Astrocyte (in vitro differentiated cells and primary cell): ENCODE data around the gene PCDH10.

ENCODE experiments used
- CTCF ChIP-seq: IDR thresholded peaks from 2 replicates; pipeline ENCODE4 v1.5.1; 2011; ENCODE audit warnings: low read depth, mild to moderate bottlenecking, inconsistent platforms, low read length, moderate library complexity; ENCODE audit not compliant: insufficient read depth
- EZH2 ChIP-seq: IDR thresholded peaks from 2 replicates; pipeline ENCODE4 v1.6.1; 2012; ENCODE audit warnings: mild to moderate bottlenecking, low read length, inconsistent platforms; ENCODE audit not compliant: insufficient read depth

DNA sequence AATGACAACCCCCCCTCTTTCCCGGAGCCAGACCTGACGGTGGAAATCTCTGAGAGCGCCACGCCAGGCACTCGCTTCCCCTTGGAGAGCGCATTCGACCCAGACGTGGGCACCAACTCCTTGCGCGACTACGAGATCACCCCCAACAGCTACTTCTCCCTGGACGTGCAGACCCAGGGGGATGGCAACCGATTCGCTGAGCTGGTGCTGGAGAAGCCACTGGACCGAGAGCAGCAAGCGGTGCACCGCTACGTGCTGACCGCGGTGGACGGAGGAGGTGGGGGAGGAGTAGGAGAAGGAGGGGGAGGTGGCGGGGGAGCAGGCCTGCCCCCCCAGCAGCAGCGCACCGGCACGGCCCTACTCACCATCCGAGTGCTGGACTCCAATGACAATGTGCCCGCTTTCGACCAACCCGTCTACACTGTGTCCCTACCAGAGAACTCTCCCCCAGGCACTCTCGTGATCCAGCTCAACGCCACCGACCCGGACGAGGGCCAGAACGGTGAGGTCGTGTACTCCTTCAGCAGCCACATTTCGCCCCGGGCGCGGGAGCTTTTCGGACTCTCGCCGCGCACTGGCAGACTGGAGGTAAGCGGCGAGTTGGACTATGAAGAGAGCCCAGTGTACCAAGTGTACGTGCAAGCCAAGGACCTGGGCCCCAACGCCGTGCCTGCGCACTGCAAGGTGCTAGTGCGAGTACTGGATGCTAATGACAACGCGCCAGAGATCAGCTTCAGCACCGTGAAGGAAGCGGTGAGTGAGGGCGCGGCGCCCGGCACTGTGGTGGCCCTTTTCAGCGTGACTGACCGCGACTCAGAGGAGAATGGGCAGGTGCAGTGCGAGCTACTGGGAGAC lies 1.6 kb downstream of the PCDH10 start:
- TF ChIP-seq CTCF (no peak), EZH2 (peak; percentile 51)
